Measurements from ENCODE around the gene FAF2.

FAF2 gene

GRCh38 chr5:176530393-176530982, 82.3 kb downstream of the FAF2 start:
- Histone ChIP-seq H3K27me3 (no peaks in the 10 kb centered on the region), H3K4me3 (ENCODE audit: low read depth in 1 of 2, low read length in 1 of 2) (peak overlapping the region; percentile 20 to 35), H3K27ac (peak overlapping the region; percentile 100), H3K36me3 (peaks cover 60% of the 10 kb centered on the region), H3K9me3 (no peaks in the 10 kb centered on the region), H3K4me1 (ENCODE audit: control insufficient read depth in 1 of 2, insufficient read depth in 1 of 2, low read depth in 1 of 2, low read length in 1 of 2) (peaks cover 59 to 62% of the 10 kb centered on the region in 2 experiments)
- TF ChIP-seq CTCF (IDR thresholded peaks at IDR 0.05), result no peak

DNA sequence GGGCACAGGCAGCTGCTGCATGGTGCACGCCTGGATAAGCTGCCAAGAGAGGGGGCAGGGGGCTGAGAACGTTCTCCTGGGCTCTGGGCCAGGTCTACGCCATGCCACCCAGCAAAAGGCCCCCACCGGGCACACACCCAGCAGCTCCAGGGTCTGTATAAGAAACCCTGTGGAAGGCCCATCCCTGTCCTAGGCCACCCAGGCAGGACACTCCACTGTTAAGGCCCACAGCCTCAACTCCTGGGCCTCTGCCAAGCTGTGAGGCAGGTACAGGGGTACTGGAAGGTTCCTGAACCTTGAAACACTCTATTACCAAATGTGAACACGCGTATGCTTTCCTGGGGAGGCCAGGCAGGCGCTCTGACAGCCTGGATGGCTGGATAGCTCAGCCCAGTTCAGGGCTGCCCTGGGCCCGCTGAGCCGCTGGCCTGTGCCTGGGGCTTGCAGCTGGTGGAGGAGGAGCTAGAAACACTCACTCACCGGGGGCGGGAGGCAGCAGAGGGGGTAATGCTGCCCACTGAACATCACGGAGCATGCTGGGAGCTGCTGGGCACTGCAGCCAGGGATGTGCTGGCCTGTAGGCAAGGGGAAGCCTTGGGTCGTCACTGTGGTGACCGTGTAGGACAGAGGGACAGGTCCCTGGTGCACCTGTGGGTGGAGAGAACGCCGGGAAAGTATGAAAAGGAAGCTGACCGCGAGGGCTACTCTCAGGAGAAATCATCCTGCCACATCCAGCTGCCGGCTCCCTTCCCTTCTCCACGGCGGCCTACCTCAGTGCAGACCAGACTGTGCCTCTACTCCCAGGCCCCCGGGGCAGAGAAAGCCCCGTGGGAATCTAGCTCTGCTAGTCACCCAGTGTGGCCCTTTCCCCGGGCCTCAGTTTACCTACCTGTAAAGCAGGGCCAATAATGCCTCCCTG, 83.1 kb downstream of the FAF2 start:
- Histone ChIP-seq H3K27me3 (no peaks in the 10 kb centered on the region), H3K4me3 (ENCODE audit: low read depth in 1 of 2, low read length in 1 of 2) (peak overlapping the region; percentile 8 to 35), H3K27ac (peak overlapping the region; percentile 100), H3K36me3 (peaks cover 59% of the 10 kb centered on the region), H3K9me3 (no peaks in the 10 kb centered on the region), H3K4me1 (ENCODE audit: control insufficient read depth in 1 of 2, insufficient read depth in 1 of 2, low read depth in 1 of 2, low read length in 1 of 2) (peaks cover 67 to 69% of the 10 kb centered on the region in 2 experiments)
- no peak for TF ChIP-seq CTCF (IDR thresholded peaks at IDR 0.05)

GRCh38 chr5:176531902-176532493, 83.8 kb downstream of the FAF2 start:
- H3K9me3 ChIP-seq, result no peaks in the 10 kb centered on the region
- H3K36me3 ChIP-seq, result peaks cover 53% of the 10 kb centered on the region
- H3K4me3 ChIP-seq (ENCODE audit: low read depth in 1 of 2, low read length in 1 of 2), result peak overlapping the region in 1 of 2 experiments; percentile 10
- TF ChIP-seq CTCF (IDR thresholded peaks at IDR 0.05), result no peak
- peak overlapping the region; percentile 100 for H3K27ac ChIP-seq
- peaks cover 67 to 71% of the 10 kb centered on the region in 2 experiments for H3K4me1 ChIP-seq (ENCODE audit: control insufficient read depth in 1 of 2, insufficient read depth in 1 of 2, low read depth in 1 of 2, low read length in 1 of 2)
- H3K27me3 ChIP-seq, result no peaks in the 10 kb centered on the region

GRCh38 chr5:176532795-176533194, 84.6 kb downstream of the FAF2 start:
- Histone ChIP-seq H3K4me3 (ENCODE audit: low read depth in 1 of 2, low read length in 1 of 2) (peak overlapping the region; percentile 75 to 99), H3K4me1 (ENCODE audit: control insufficient read depth in 1 of 2, insufficient read depth in 1 of 2, low read depth in 1 of 2, low read length in 1 of 2) (peaks cover 67 to 71% of the 10 kb centered on the region in 2 experiments), H3K27ac (peak overlapping the region; percentile 100), H3K36me3 (peaks cover 45% of the 10 kb centered on the region), H3K27me3 (no peaks in the 10 kb centered on the region), H3K9me3 (no peaks in the 10 kb centered on the region)
- no peak for TF ChIP-seq CTCF (IDR thresholded peaks at IDR 0.05)

GRCh38 chr5:176533390-176533789, 85.2 kb downstream of the FAF2 start:
- Histone ChIP-seq H3K36me3 (peaks cover 39% of the 10 kb centered on the region), H3K27ac (peak overlapping the region; percentile 100), H3K4me1 (ENCODE audit: control insufficient read depth in 1 of 2, insufficient read depth in 1 of 2, low read depth in 1 of 2, low read length in 1 of 2) (peaks cover 72 to 75% of the 10 kb centered on the region in 2 experiments), H3K27me3 (no peaks in the 10 kb centered on the region), H3K9me3 (no peaks in the 10 kb centered on the region), H3K4me3 (ENCODE audit: low read depth in 1 of 2, low read length in 1 of 2) (peak overlapping the region; percentile 75 to 99)
- no peak for TF ChIP-seq CTCF (IDR thresholded peaks at IDR 0.05)
